GM21528 (cell line): ENCODE results near the gene SORCS2.

Experiments
- ATAC-seq: cut with Tn5 transposase; IDR thresholded peaks from one replicate; pipeline ENCODE4 v1.9.1; 2021; ENCODE audit warnings: mild to moderate bottlenecking, moderate library complexity; ENCODE audit not compliant: unreplicated experiment, low FRiP score

SORCS2 gene

GRCh38 chr4:7610022-7610670 is 417.8 kb downstream of the SORCS2 start:
- ATAC-seq, result no peak

- ATAC-seq, result no peak
Observed at GRCh38 chr4:7610841-7611240, 418.5 kb downstream of the SORCS2 start.

- ATAC-seq, result no peak
Observed at GRCh38 chr4:7612311-7612897, 420.1 kb downstream of the SORCS2 start.

- no peak for ATAC-seq
Observed at GRCh38 chr4:7614350-7614949, 422.1 kb downstream of the SORCS2 start.

GRCh38 chr4:7616193-7616592 is 423.9 kb downstream of the SORCS2 start:
- ATAC-seq, result no peak

- ATAC-seq, result no peak
Observed at GRCh38 chr4:7618361-7618760, 426.0 kb downstream of the SORCS2 start.

GRCh38 chr4:7620086-7620813 is 427.9 kb downstream of the SORCS2 start:
- no peak for ATAC-seq

GRCh38 chr4:7620814-7621176 is 428.5 kb downstream of the SORCS2 start:
- no peak for ATAC-seq

- no peak for ATAC-seq
Observed at GRCh38 chr4:7621252-7622035, 429.1 kb downstream of the SORCS2 start.

- no peak for ATAC-seq
Observed at GRCh38 chr4:7622371-7622770, 430.0 kb downstream of the SORCS2 start.

- no peak for ATAC-seq
Observed at GRCh38 chr4:7623468-7623867, 431.1 kb downstream of the SORCS2 start.

- no peak for ATAC-seq
Observed at GRCh38 chr4:7624396-7624980, 432.1 kb downstream of the SORCS2 start.

- ATAC-seq, result no peak
Observed at GRCh38 chr4:7625071-7625470, 432.7 kb downstream of the SORCS2 start.

- ATAC-seq, result no peak
Observed at GRCh38 chr4:7626531-7626930, 434.2 kb downstream of the SORCS2 start.

- ATAC-seq, result no peak
Observed at GRCh38 chr4:7627251-7628250, 435.2 kb downstream of the SORCS2 start.

- no peak for ATAC-seq
Observed at GRCh38 chr4:7628432-7628831, 436.1 kb downstream of the SORCS2 start.

- ATAC-seq, result no peak
Observed at GRCh38 chr4:7629501-7630254, 437.3 kb downstream of the SORCS2 start.

- no peak for ATAC-seq
Observed at GRCh38 chr4:7630568-7631287, 438.4 kb downstream of the SORCS2 start.
